Right lobe of liver (tissue), 6 donors: ENCODE results near the gene PLA2G4A. TPM values are rescaled to one million over a fixed set of nuclear protein-coding genes. Genes with fewer than 3 reads are reported as not detected.

Experiments used
- ATAC-seq, 4 donors: fragments of 200-7000 bp; cut with Tn5 transposase; one replicate each; pipeline ENCODE4 v1.9.1; 2020; ENCODE audit warnings: mild to moderate bottlenecking in 4 of 4, moderate library complexity in 4 of 4
- DNase-seq, 3 donors: peaks; one replicate each; pipeline ENCODE4 v3.0.0-alpha.2; 2020
- H3K27ac ChIP-seq, 3 donors: fragments of 200-600 bp; one replicate each; pipeline ENCODE4 v1.8.0; 2022
- H3K27me3 ChIP-seq, 2 donors: fragments of 200-600 bp; one replicate each; pipeline ENCODE4 v1.8.0; 2022
- H3K36me3 ChIP-seq, 4 donors: fragments of 200-600 bp; sonication (generic) in 1 of 4; one replicate each; pipeline versions ENCODE4 v1.5.1 to v1.8.0; 2017 to 2022; ENCODE audit warnings: control low read depth in 1 of 4
- H3K4me1 ChIP-seq, 4 donors: fragments of 200-600 bp; sonication (generic) in 1 of 4; one replicate each; pipeline versions ENCODE4 v1.5.1 to v1.8.0; 2017 to 2022; ENCODE audit warnings: control low read depth in 1 of 4
- H3K4me3 ChIP-seq, 3 donors: fragments of 200-600 bp; one replicate each; pipeline ENCODE4 v1.8.0; 2022
- H3K9me3 ChIP-seq, 4 donors: fragments of 200-600 bp; sonication (generic) in 1 of 4; one replicate each; pipeline versions ENCODE4 v1.5.1 to v1.8.0; 2017 to 2022; ENCODE audit warnings: control low read depth in 1 of 4
- CTCF ChIP-seq, 4 donors: fragments of 200-600 bp in 3 of 4; fragments of 450-650 bp in 1 of 4; IDR thresholded peaks; one replicate each; pipeline versions ENCODE4 v1.5.1 to v1.8.0; 2016 to 2022; ENCODE audit warnings: antibody characterized with exemption in 4 of 4, mild to moderate bottlenecking in 2 of 4
- POLR2A ChIP-seq: fragments of 450-650 bp; IDR thresholded peaks from one replicate; pipeline ENCODE4 v1.6.1; 2017; ENCODE audit warnings: antibody characterized with exemption, mild to moderate bottlenecking
- WGBS: methylation state at CpG from one replicate; pipeline ENCODE4 v1.1.6; 2018; ENCODE audit warnings: low coverage, low lambda C conversion rate; ENCODE audit not compliant: insufficient coverage; ENCODE audit errors: missing lambda C conversion rate; 5-methylcytosine and 5-hydroxymethylcytosine counted together
- intact Hi-C, 2 donors: fragments of 100-400 bp; cut with DNase I; formaldehyde crosslinking; loops; one replicate each; pipeline versions ENCODE4 v1.11.2 to v1.14.1; 2022
- total RNA-seq, 6 experiments: library from RNA; depleted of rRNA in 2 of 6; stranded (reverse); fragments of >200 nt in 2 of 6; fragmentation: NEBNext Ultra II Directional in 3 of 6; extraction: Animal tissue kit (Norgen Biotek cat#: 25700) in 3 of 6; gene quantifications; one replicate each; pipeline versions ENCODE4 v1.1.0 to v1.2.4, GENCODE V29; 2016 to 2023
- donor health status: DM: no; HTN: yes; CAD: no.
- donor health status: DM: no; HTN: no; CAD: no.
- donor health status: DM: no; HTN: no; CAD: no.
- donor health status: DM: no; HTN: yes; CAD: no.
- donor health status: DM: no; HTN: yes; CAD: no.

PLA2G4A gene
- total RNA-seq, 6 experiments from 2014 or later: 0.12 to 1.7 (median 0.98) TPM

GRCh38 chr1:186960861-186961260, 132.1 kb downstream of the PLA2G4A start:
- DNase-seq (no peak), ATAC-seq (no peak)
- Histone ChIP-seq H3K4me1 (no peaks in the 10 kb centered on the region), H3K36me3 (no peaks in the 10 kb centered on the region), H3K27ac (no peak overlapping the region), H3K9me3 (no peaks in the 10 kb centered on the region), H3K27me3 (no peaks in the 10 kb centered on the region), H3K4me3 (no peak overlapping the region)
- TF ChIP-seq CTCF (IDR thresholded peaks at IDR 0.05): no peak
- TF ChIP-seq POLR2A: no peak
- 50% methylated on average over 1 of the region's 1 CpG for WGBS
- intact Hi-C loops: no loop called here

GRCh38 chr1:186965847-186966246, 137.1 kb downstream of the PLA2G4A start:
- no peak for ATAC-seq
- no peak overlapping the region for H3K4me3 ChIP-seq
- H3K36me3 ChIP-seq: no peaks in the 10 kb centered on the region
- intact Hi-C loops: no loop called here
- no peak overlapping the region for H3K27ac ChIP-seq
- no peak for DNase-seq
- H3K27me3 ChIP-seq: no peaks in the 10 kb centered on the region
- H3K4me1 ChIP-seq: no peaks in the 10 kb centered on the region
- H3K9me3 ChIP-seq: no peaks in the 10 kb centered on the region
- no peak for TF ChIP-seq CTCF (IDR thresholded peaks at IDR 0.05)
- no peak for TF ChIP-seq POLR2A

GRCh38 chr1:186966456-186966855, 137.7 kb downstream of the PLA2G4A start:
- Histone ChIP-seq H3K4me3 (no peak overlapping the region), H3K27me3 (no peaks in the 10 kb centered on the region), H3K36me3 (no peaks in the 10 kb centered on the region), H3K27ac (no peak overlapping the region), H3K9me3 (no peaks in the 10 kb centered on the region), H3K4me1 (no peaks in the 10 kb centered on the region)
- no peak for DNase-seq
- intact Hi-C loops: no loop called here
- ATAC-seq: no peak
- 37% methylated on average over 4 of the region's 4 CpGs for WGBS
- no peak for TF ChIP-seq CTCF (IDR thresholded peaks at IDR 0.05)

GRCh38 chr1:186967656-186968394, 139.1 kb downstream of the PLA2G4A start:
- intact Hi-C loops: no loop called here
- no peak overlapping the region for H3K27ac ChIP-seq
- no peak for TF ChIP-seq CTCF (IDR thresholded peaks at IDR 0.05)
- no peak for TF ChIP-seq POLR2A
- ATAC-seq (no peak), DNase-seq (no peak)
- H3K27me3 ChIP-seq: no peaks in the 10 kb centered on the region
- H3K9me3 ChIP-seq: no peaks in the 10 kb centered on the region
- no peak overlapping the region for H3K4me3 ChIP-seq
- WGBS: 86% methylated on average over 2 of the region's 2 CpGs
- no peaks in the 10 kb centered on the region for H3K4me1 ChIP-seq
- H3K36me3 ChIP-seq: no peaks in the 10 kb centered on the region

GRCh38 chr1:186974774-186975181, 146.0 kb downstream of the PLA2G4A start:
- H3K27ac ChIP-seq: no peak overlapping the region
- H3K4me1 ChIP-seq: no peaks in the 10 kb centered on the region
- intact Hi-C loops: no loop called here
- DNase-seq (no peak), ATAC-seq (peak in 1 of 4 donors; percentile 18)
- H3K27me3 ChIP-seq: no peaks in the 10 kb centered on the region
- H3K9me3 ChIP-seq: no peaks in the 10 kb centered on the region
- WGBS: 28% methylated on average over 3 of the region's 3 CpGs
- H3K36me3 ChIP-seq: no peaks in the 10 kb centered on the region
- no peak overlapping the region for H3K4me3 ChIP-seq
- no peak for TF ChIP-seq CTCF (IDR thresholded peaks at IDR 0.05)
- TF ChIP-seq POLR2A: no peak
